Peyer's patch (tissue), 4 donors: Measurements from ENCODE around the gene OGFRL1.

Experiments used
- CTCF ChIP-seq, 6 experiments: fragments of 450-650 bp in 4 of 6; fragments of 200-600 bp in 2 of 6; sonication (generic) in 1 of 6; IDR thresholded peaks; one replicate each; pipeline ENCODE4 v1.5.1; 2017 to 2019; ENCODE audit warnings: antibody characterized with exemption in 6 of 6, mild to moderate bottlenecking in 3 of 6, moderate library complexity in 1 of 6
- POLR2A ChIP-seq, 2 donors: fragments of 450-650 bp; IDR thresholded peaks; one replicate each; pipeline ENCODE4 v1.5.1; 2017; ENCODE audit warnings: antibody characterized with exemption in 2 of 2, mild to moderate bottlenecking in 2 of 2, moderate library complexity in 2 of 2

- TF ChIP-seq CTCF (IDR thresholded peaks at IDR 0.05): no peak
- TF ChIP-seq POLR2A (IDR thresholded peaks at IDR 0.05): no peak
Observed at GRCh38 chr6:71335544-71335943, 46.9 kb downstream of the OGFRL1 start.
